HepG2 (cell line): ENCODE results near the gene CITED2. TPM values are rescaled to one million over a fixed set of nuclear protein-coding genes. Genes with fewer than 3 reads are reported as not detected.
A peak's percentile ranks its signal among the peaks of the same experiment; 100 is the strongest.

Experiments used
- ADNP ChIP-seq: sonication (generic); formaldehyde crosslinking; IDR thresholded peaks from 2 replicates; pipeline ENCODE4 v1.4.0; 2020; ENCODE audit warnings: missing genetic modification reagents
- BHLHE40 ChIP-seq: IDR thresholded peaks from 2 replicates; pipeline ENCODE4 v1.6.1; 2011; ENCODE audit warnings: low read length, improper control_type of control experiment
- CSRNP2 ChIP-seq: sonication (generic); formaldehyde crosslinking; conservative IDR thresholded peaks from 2 replicates; pipeline ENCODE4 v1.8.0; 2022; ENCODE audit warnings: low read depth, missing genetic modification reagents
- HDAC1 ChIP-seq: sonication (generic); formaldehyde crosslinking; IDR thresholded peaks from 2 replicates; pipeline ENCODE4 v1.5.1; 2020; ENCODE audit warnings: mild to moderate bottlenecking, missing genetic modification reagents
- NFE2L1 ChIP-seq: sonication (generic); formaldehyde crosslinking; IDR thresholded peaks from 2 replicates; pipeline ENCODE4 v1.4.0; 2020; ENCODE audit warnings: missing genetic modification reagents, mild to moderate bottlenecking, borderline replicate concordance
- TRIM22 ChIP-seq: fragments of 450-650 bp; IDR thresholded peaks from 2 replicates; pipeline ENCODE4 v1.6.1; 2017
- ZBTB20 ChIP-seq: sonication (generic); formaldehyde crosslinking; IDR thresholded peaks from 2 replicates; pipeline ENCODE4 v1.8.1; 2023; ENCODE audit warnings: missing genetic modification reagents, low read depth, mild to moderate bottlenecking, borderline replicate concordance
- ZC3H4 ChIP-seq: sonication (generic); formaldehyde crosslinking; IDR thresholded peaks from 2 replicates; pipeline ENCODE4 v1.4.0; 2020; ENCODE audit warnings: missing genetic modification reagents, borderline replicate concordance
- ZNF569 ChIP-seq: sonication (generic); formaldehyde crosslinking; IDR thresholded peaks from 2 replicates; pipeline ENCODE4 v1.5.0; 2020; ENCODE audit warnings: mild to moderate bottlenecking, missing genetic modification reagents, moderate library complexity, borderline replicate concordance
- ZNF576 ChIP-seq: sonication (generic); formaldehyde crosslinking; IDR thresholded peaks from 2 replicates; pipeline ENCODE4 v1.4.0; 2020; ENCODE audit warnings: mild to moderate bottlenecking, missing genetic modification reagents
- ZNF615 ChIP-seq: sonication (generic); formaldehyde crosslinking; IDR thresholded peaks from 2 replicates; pipeline ENCODE4 v1.5.0; 2020; ENCODE audit warnings: mild to moderate bottlenecking, missing genetic modification reagents, borderline replicate concordance
- ZNF672 ChIP-seq: sonication (generic); formaldehyde crosslinking; IDR thresholded peaks from 2 replicates; pipeline ENCODE4 v1.8.1; 2022; ENCODE audit warnings: missing genetic modification reagents
- ZNF776 ChIP-seq: sonication (generic); formaldehyde crosslinking; IDR thresholded peaks from 2 replicates; pipeline ENCODE4 v1.4.0; 2020; ENCODE audit warnings: mild to moderate bottlenecking, missing genetic modification reagents
- ZNF782 ChIP-seq: sonication (generic); formaldehyde crosslinking; IDR thresholded peaks from 2 replicates; pipeline ENCODE4 v1.4.0; 2020; ENCODE audit warnings: missing genetic modification reagents, mild to moderate bottlenecking, borderline replicate concordance
- polyA plus RNA-seq, 8 experiments: library from polyadenylated mRNA; depleted of rRNA in 3 of 8; stranded (reverse) in 7 of 8; unstranded in 1 of 8; fragments of >200 nt; fragmentation: Illumina TruSeq in 4 of 8; extraction: Trizol in 4 of 8; gene quantifications; 2 replicates each; pipeline versions ENCODE4 v1.2.1 to v1.2.3, GENCODE V29; 2011 to 2016; ENCODE audit warnings: low read depth in 4 of 8, missing spikeins in 1 of 8, mixed read lengths in 1 of 8; ENCODE audit not compliant: insufficient read depth in 1 of 8
- total RNA-seq, 5 experiments: library from RNA; depleted of rRNA; stranded (reverse); fragments of >200 nt; fragmentation: Illumina TruSeq; extraction: Trizol; gene quantifications; 2 replicates each; pipeline ENCODE4 v1.2.3, GENCODE V29; 2016; ENCODE audit warnings: low read depth in 1 of 5
- TF ChIP-seq, protein P1 (sequence below): sonication (generic); IDR thresholded peaks from 2 replicates; pipeline ENCODE4 v1.6.1; 2016; ENCODE audit warnings: low read depth, borderline replicate concordance
- TF ChIP-seq, protein P2 (sequence below): sonication (generic); formaldehyde crosslinking; IDR thresholded peaks from 2 replicates; pipeline ENCODE4 v1.4.0; 2020; ENCODE audit warnings: missing genetic modification reagents, borderline replicate concordance
- TF ChIP-seq, protein P3 (sequence below): sonication (generic); formaldehyde crosslinking; IDR thresholded peaks from 2 replicates; pipeline ENCODE4 v1.8.0; 2022; ENCODE audit warnings: missing genetic modification reagents, mild to moderate bottlenecking, moderate library complexity, borderline replicate concordance
- TF ChIP-seq, protein P4 (sequence below): sonication (generic); formaldehyde crosslinking; IDR thresholded peaks from 2 replicates; pipeline ENCODE4 v1.5.0; 2020; ENCODE audit warnings: missing genetic modification reagents

Gene CITED2
- total and polyA plus RNA-seq, 2 of the 13 experiments (the other 11 are each of a cell fraction or from before 2014, with no cell fraction given), result 17.6 to 57.2 TPM

DNA sequence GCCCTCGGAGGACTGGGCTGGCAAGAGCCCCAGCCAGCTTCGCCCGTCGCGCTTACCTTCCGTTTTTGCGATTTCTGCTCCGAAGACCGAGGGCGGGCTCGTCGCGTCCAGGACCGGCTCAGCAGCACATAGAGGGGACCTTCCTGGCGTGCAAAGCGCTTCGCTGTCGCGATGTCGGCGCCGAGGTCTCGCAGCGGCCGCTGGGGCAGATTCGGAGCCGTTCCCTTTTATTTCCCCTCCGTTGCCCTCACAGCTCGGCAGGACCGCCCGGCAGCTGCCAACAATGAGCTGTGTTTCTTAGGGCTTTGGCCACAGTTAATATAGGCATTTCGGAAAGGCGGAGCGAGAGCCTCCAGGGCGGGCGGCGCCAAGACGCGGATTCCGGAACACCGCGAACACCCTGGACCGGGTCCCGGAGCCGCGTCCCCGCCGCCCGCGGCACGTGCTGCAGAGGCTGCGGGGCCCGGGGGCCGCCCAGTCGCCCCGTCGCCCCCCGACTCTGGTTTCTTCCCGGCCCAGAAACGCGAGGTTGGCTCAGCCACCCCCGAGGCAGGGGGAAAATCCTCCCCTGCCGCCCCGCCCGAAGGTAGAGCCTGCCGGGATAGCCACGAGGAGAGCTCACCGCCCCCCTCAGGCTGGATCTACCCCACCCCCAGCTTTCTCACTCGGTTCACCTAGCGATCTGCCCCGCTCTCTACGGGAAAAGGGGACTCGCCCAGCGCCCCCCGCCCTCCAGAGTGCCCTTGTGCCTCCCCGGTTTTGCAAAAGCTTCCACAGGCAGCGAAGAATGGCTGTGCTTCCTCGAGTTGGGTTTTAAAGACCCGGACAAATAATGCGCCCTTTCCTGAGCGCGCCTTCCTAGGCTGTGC lies at the start of gene CITED2 (continued):
- TF ChIP-seq, protein P1, sequence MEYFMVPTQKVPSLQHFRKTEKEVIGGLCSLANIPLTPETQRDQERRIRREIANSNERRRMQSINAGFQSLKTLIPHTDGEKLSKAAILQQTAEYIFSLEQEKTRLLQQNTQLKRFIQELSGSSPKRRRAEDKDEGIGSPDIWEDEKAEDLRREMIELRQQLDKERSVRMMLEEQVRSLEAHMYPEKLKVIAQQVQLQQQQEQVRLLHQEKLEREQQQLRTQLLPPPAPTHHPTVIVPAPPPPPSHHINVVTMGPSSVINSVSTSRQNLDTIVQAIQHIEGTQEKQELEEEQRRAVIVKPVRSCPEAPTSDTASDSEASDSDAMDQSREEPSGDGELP, result peak; percentile 56; the same call in 1 of the 2 replicates
- TF ChIP-seq HDAC1 (CRISPR knock-in tag) (peak; percentile 92), NFE2L1 (CRISPR knock-in tag) (no peak), BHLHE40 (peak; percentile 97), CSRNP2 (CRISPR knock-in tag) (peak; percentile 96), TRIM22 (no peak), ZNF782 (CRISPR knock-in tag) (peak; percentile 83), ZBTB20 (CRISPR knock-in tag) (peak; percentile 87; the same call in 1 of the 2 replicates), ZNF569 (CRISPR knock-in tag) (no peak; the same call in 1 of the 2 replicates), ZC3H4 (peak; percentile 52; the same call in 1 of the 2 replicates), ZNF615 (peak; percentile 97; the same call in 1 of the 2 replicates), ADNP (CRISPR knock-in tag) (no peak), ZNF672 (CRISPR knock-in tag) (peak; percentile 94), ZNF776 (CRISPR knock-in tag) (peak; percentile 97; the same call in 1 of the 2 replicates), ZNF576 (CRISPR knock-in tag) (peak; percentile 82)
- TF ChIP-seq, protein P2, sequence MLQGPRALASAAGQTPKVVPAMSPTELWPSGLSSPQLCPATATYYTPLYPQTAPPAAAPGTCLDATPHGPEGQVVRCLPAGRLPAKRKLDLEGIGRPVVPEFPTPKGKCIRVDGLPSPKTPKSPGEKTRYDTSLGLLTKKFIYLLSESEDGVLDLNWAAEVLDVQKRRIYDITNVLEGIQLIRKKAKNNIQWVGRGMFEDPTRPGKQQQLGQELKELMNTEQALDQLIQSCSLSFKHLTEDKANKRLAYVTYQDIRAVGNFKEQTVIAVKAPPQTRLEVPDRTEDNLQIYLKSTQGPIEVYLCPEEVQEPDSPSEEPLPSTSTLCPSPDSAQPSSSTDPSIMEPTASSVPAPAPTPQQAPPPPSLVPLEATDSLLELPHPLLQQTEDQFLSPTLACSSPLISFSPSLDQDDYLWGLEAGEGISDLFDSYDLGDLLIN (CRISPR knock-in tag), result peak; percentile 92
- TF ChIP-seq, protein P3, sequence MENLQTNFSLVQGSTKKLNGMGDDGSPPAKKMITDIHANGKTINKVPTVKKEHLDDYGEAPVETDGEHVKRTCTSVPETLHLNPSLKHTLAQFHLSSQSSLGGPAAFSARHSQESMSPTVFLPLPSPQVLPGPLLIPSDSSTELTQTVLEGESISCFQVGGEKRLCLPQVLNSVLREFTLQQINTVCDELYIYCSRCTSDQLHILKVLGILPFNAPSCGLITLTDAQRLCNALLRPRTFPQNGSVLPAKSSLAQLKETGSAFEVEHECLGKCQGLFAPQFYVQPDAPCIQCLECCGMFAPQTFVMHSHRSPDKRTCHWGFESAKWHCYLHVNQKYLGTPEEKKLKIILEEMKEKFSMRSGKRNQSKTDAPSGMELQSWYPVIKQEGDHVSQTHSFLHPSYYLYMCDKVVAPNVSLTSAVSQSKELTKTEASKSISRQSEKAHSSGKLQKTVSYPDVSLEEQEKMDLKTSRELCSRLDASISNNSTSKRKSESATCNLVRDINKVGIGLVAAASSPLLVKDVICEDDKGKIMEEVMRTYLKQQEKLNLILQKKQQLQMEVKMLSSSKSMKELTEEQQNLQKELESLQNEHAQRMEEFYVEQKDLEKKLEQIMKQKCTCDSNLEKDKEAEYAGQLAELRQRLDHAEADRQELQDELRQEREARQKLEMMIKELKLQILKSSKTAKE (CRISPR knock-in tag), result peak; percentile 74
- TF ChIP-seq, protein P4, sequence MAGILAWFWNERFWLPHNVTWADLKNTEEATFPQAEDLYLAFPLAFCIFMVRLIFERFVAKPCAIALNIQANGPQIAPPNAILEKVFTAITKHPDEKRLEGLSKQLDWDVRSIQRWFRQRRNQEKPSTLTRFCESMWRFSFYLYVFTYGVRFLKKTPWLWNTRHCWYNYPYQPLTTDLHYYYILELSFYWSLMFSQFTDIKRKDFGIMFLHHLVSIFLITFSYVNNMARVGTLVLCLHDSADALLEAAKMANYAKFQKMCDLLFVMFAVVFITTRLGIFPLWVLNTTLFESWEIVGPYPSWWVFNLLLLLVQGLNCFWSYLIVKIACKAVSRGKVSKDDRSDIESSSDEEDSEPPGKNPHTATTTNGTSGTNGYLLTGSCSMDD (CRISPR knock-in tag), result no peak; the same call in 1 of the 2 replicates
